Measurements from ENCODE around the gene ATP11A.

DNA sequence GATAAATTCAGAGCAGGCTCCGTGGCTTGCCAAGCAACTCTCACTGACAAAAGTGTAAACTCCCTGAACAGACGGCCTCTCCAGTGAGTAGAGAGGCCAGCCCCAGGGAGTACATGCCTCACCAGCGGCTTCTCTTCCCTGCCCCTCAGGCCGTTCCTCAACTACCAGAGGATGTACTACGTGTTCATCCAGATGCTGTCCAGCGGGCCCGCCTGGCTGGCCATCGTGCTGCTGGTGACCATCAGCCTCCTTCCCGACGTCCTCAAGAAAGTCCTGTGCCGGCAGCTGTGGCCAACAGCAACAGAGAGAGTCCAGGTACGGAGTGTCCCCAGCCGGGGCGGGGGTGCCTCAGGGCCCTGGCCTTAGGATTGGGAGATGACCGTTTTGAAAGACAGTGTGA, 185.8 kb downstream of the ATP11A start:
- TF ChIP-seq, protein P1, sequence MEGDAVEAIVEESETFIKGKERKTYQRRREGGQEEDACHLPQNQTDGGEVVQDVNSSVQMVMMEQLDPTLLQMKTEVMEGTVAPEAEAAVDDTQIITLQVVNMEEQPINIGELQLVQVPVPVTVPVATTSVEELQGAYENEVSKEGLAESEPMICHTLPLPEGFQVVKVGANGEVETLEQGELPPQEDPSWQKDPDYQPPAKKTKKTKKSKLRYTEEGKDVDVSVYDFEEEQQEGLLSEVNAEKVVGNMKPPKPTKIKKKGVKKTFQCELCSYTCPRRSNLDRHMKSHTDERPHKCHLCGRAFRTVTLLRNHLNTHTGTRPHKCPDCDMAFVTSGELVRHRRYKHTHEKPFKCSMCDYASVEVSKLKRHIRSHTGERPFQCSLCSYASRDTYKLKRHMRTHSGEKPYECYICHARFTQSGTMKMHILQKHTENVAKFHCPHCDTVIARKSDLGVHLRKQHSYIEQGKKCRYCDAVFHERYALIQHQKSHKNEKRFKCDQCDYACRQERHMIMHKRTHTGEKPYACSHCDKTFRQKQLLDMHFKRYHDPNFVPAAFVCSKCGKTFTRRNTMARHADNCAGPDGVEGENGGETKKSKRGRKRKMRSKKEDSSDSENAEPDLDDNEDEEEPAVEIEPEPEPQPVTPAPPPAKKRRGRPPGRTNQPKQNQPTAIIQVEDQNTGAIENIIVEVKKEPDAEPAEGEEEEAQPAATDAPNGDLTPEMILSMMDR (IDR thresholded peaks at IDR 0.05 in 2 of 3, conservative IDR thresholded peaks at IDR 0.05 in 1 of 3; ENCODE audit: control insufficient read depth in 2 of 3, extremely low read depth in 1 of 3, insufficient read depth in 1 of 3, low read depth in 3 of 3, low read length in 3 of 3), result no peak
- no peak for TF ChIP-seq MEF2B (IDR thresholded peaks at IDR 0.05; ENCODE audit: partially characterized antibody, poor library complexity, severe bottlenecking)
- no peak for TF ChIP-seq BRCA1 (IDR thresholded peaks at IDR 0.05; ENCODE audit: low read depth, low read length)
- TF ChIP-seq RAD21 (IDR thresholded peaks at IDR 0.05; ENCODE audit: insufficient read depth, low read depth, low read length), result no peak

All from GM12878 (cell line).